ENCODE results near the gene MID1.

DNA sequence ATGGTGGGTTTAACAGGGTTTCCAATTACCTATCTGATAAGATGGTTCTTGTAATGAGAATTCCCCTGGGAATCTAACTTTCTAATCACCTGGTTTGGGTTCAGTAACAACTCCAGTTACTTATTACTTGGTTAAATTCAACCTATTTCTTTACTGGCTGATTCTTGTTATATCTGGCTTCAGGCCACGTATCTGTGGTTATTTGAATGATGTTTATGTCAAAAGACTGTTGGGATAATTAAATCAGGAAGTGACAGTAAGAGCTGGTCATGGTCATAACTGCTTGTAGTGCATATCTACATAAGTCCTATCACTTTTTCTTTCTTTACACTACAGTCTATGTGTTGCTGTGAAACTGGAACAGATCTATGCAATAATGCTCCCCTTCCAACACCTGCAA, 108.1 kb downstream of the MID1 start:
- TF ChIP-seq CTCF (IDR thresholded peaks at IDR 0.05; ENCODE audit: borderline replicate concordance, extremely low read depth, low read length, poor library complexity, severe bottlenecking) (no peak), EZH2 (IDR thresholded peaks at IDR 0.05; ENCODE audit: borderline replicate concordance, low read depth, low read length, severe bottlenecking) (no peak)
